AG10803 (cell line): Measurements from ENCODE around the gene PRR3.

Experiments used
- DNase-seq: peaks from one replicate; pipeline ENCODE4 v3.0.0; 2010; ENCODE audit warnings: low read depth
- H3K4me3 ChIP-seq: 2 replicates; pipeline ENCODE4 v1.5.1; 2011; ENCODE audit warnings: mild to moderate bottlenecking, low read length, control low read depth
- CTCF ChIP-seq: conservative IDR thresholded peaks from 2 replicates; pipeline ENCODE4 v1.5.1; 2011; ENCODE audit warnings: mild to moderate bottlenecking, low read length, control low read depth, inconsistent platforms

Gene PRR3

DNA sequence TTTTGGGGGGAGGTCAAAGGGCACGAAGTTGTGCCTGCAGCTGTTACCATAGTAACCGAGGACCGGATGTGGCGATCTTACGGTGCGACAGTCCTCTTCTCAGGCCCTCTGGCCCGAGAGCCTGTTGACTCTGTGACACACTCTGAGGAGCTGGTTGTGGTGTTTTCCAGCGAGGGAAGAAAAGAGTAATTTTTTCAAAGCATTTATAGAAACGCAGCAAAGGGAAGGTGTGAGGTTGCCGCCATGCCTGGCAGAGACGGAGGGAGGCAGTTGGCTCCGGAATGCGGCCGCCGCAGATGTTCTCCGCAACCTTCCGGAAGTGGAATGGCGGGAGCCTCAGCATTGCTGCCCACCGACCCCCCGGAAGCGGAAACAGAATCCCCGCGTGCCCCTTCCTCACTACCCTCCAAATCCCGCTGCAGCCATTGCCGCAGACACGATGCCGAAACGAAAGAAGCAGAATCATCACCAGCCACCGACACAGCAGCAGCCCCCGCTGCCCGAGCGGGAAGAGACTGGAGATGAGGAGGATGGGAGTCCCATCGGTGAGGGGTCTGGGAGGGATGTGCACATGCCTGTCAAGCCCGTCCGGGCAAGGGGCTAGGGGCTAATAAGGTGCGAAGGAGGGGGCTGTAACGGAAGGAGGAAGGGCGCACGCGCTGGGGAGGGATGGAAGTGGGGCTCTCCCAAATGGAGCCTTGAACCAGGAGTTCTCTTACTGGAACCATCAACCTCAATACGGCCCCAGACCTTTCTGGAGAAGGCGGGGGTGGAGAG lies at the start of gene PRR3:
Gene PRR3, plus strand, starts transcription at position 390 of the 777 bp plus-strand sequence. Its CDS starts 50 bp downstream, at position 440.
- peak within 1 kb of the TSS; percentile 95 for H3K4me3 ChIP-seq
- no peak for TF ChIP-seq CTCF
- DNase-seq: peak; percentile 88

DNA sequence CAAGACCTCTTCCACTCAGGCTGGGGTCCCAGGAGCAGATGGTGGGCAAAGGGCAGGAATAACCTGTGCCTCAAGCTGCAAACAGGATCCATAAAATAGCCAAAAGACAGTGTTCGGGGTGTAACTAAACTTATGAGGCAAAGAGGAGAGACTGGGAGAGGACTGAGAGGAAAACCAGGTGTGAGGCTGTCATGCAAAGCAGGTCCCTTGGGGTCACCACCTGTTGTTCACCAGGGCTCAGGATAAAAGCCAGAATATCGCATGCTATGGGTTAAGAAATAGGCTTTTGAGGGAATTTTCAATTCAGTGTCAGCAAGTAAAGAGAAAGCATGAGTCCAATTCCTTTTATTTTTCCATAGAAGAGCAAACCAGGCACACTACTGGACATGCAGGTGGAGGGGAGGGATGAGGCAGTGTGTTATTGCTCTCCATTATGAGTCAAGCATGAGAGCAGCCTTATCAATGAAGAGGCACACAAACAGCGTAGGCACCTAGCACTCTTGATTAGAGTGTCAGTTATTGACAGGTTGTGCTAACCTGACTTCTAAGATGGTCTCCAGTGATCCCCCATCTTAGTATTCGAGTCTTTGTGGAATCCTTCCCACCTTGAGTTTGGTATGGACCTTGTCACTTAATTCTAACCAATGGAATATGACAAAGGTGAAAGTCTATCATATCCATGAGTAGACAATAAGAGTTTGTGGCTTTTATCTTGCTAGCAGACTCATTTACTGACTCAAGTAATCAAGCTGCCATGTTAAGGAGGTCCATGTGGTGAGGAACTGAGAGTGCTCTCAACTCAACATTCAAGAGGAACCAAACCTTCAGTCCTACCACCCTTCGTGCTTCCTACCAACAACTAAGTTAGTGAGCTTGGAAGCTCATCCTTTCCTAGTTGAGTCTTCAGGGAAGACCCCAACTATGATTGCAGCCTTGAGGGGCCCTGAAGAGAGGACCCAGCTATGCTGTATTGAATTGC lies 49.0 kb upstream of the PRR3 start:
- no peak for TF ChIP-seq CTCF
- DNase-seq: no peak

GRCh38 chr6:30508890-30509736 lies 48.0 kb upstream of the PRR3 start:
- TF ChIP-seq CTCF: no peak
- peak; percentile 42 for DNase-seq
- H3K4me3 ChIP-seq: no peak overlapping the region

More for the DNA sequence above, 49.0 kb upstream of the PRR3 start:
- no peak overlapping the region for H3K4me3 ChIP-seq

GRCh38 chr6:30510419-30511168 lies 46.5 kb upstream of the PRR3 start:
- no peak for DNase-seq
- no peak for TF ChIP-seq CTCF
- H3K4me3 ChIP-seq: no peak overlapping the region

- no peak for TF ChIP-seq CTCF
- DNase-seq: no peak
- H3K4me3 ChIP-seq: no peak overlapping the region
Measured at GRCh38 chr6:30511169-30511546, 45.9 kb upstream of the PRR3 start.

GRCh38 chr6:30513451-30513850 lies 43.6 kb upstream of the PRR3 start:
- TF ChIP-seq CTCF: no peak
- H3K4me3 ChIP-seq: no peak overlapping the region
- no peak for DNase-seq
